AML-193 (cell line): ENCODE measurements around the gene CCBE1.

ENCODE experiments used
- DNase-seq, 2 experiments: peaks; one replicate each; lab custom pipeline; 2025; lab: John Stamatoyannopoulos, UW

The CCBE1 gene

GRCh38 chr18:59388817-59389216, 308.4 kb downstream of the CCBE1 start:
- no peak for DNase-seq

- DNase-seq = no peak
These were observed 309.3 kb downstream of the CCBE1 start for GRCh38 chr18:59387687-59388565.

GRCh38 chr18:59386909-59387686, 310.1 kb downstream of the CCBE1 start:
- DNase-seq = no peak

GRCh38 chr18:59385191-59385590, 312.0 kb downstream of the CCBE1 start:
- DNase-seq = no peak

- no peak for DNase-seq
These were observed 313.4 kb downstream of the CCBE1 start for GRCh38 chr18:59383851-59384250.

GRCh38 chr18:59382383-59382782, 314.8 kb downstream of the CCBE1 start:
- DNase-seq = no peak

GRCh38 chr18:59381949-59382348, 315.3 kb downstream of the CCBE1 start:
- DNase-seq = no peak
